Measurements from ENCODE around the gene CST9L.

Gene CST9L

GRCh38 chr20:23550227-23550626 lies 18.1 kb downstream of the CST9L start:
- no peak overlapping the region for H3K4me3 ChIP-seq (ENCODE audit: low read depth, low read length)
- TF ChIP-seq CTCF (IDR thresholded peaks at IDR 0.05; ENCODE audit: low read depth, low read length, missing control alignments), result no peak
- in situ Hi-C loops (cut with HindIII; ENCODE audit: low sequenced_read_pairs), result no loop called here
- no peak for DNase-seq (ENCODE audit: low read depth)

GRCh38 chr20:23548408-23548807 lies 19.9 kb downstream of the CST9L start:
- TF ChIP-seq CTCF (IDR thresholded peaks at IDR 0.05; ENCODE audit: low read depth, low read length, missing control alignments), result no peak
- DNase-seq (ENCODE audit: low read depth), result no peak
- in situ Hi-C loops (cut with HindIII; ENCODE audit: low sequenced_read_pairs), result no loop called here
- H3K4me3 ChIP-seq (ENCODE audit: low read depth, low read length), result no peak overlapping the region

GRCh38 chr20:23547613-23548012 lies 20.7 kb downstream of the CST9L start:
- H3K4me3 ChIP-seq (ENCODE audit: low read depth, low read length), result no peak overlapping the region
- DNase-seq (ENCODE audit: low read depth), result no peak
- no peak for TF ChIP-seq CTCF (IDR thresholded peaks at IDR 0.05; ENCODE audit: low read depth, low read length, missing control alignments)
- in situ Hi-C loops (cut with HindIII; ENCODE audit: low sequenced_read_pairs), result no loop called here

- in situ Hi-C loops (cut with HindIII; ENCODE audit: low sequenced_read_pairs), result no loop called here
These were observed 21.7 kb downstream of the CST9L start for GRCh38 chr20:23546435-23547144.

GRCh38 chr20:23544133-23544532 lies 24.2 kb downstream of the CST9L start:
- no peak for DNase-seq (ENCODE audit: low read depth)
- in situ Hi-C loops (cut with HindIII; ENCODE audit: low sequenced_read_pairs), result no loop called here
- TF ChIP-seq CTCF (IDR thresholded peaks at IDR 0.05; ENCODE audit: low read depth, low read length, missing control alignments), result no peak
- H3K4me3 ChIP-seq (ENCODE audit: low read depth, low read length), result no peak overlapping the region

More at GRCh38 chr20:23546435-23547144, 21.7 kb downstream of the CST9L start:
- no peak overlapping the region for H3K4me3 ChIP-seq (ENCODE audit: low read depth, low read length)
- TF ChIP-seq CTCF (IDR thresholded peaks at IDR 0.05; ENCODE audit: low read depth, low read length, missing control alignments), result no peak
- DNase-seq (ENCODE audit: low read depth), result no peak

- no peak overlapping the region for H3K4me3 ChIP-seq (ENCODE audit: low read depth, low read length)
- no peak for DNase-seq (ENCODE audit: low read depth)
- in situ Hi-C loops (cut with HindIII; ENCODE audit: low sequenced_read_pairs), result no loop called here
- no peak for TF ChIP-seq CTCF (IDR thresholded peaks at IDR 0.05; ENCODE audit: low read depth, low read length, missing control alignments)
These were observed 25.5 kb downstream of the CST9L start for GRCh38 chr20:23542801-23543200.
